Esophagus squamous epithelium (tissue), 5 donors: ENCODE data around the gene SUPT20H. TPM values are rescaled to one million over a fixed set of nuclear protein-coding genes. Genes with fewer than 3 reads are reported as not detected.
"Not testable (repeated sequence)": the region's sequence is repeated elsewhere in the genome, so short reads cannot be mapped to it uniquely, and the experiment has no call there.

Experiments
- DNase-seq: peaks from one replicate; lab custom pipeline; 2025; lab: John Stamatoyannopoulos, UW
- H3K27ac ChIP-seq, 4 donors: fragments of 200-600 bp; sonication (generic); one replicate each; pipeline ENCODE4 v1.5.1; 2016 to 2019; ENCODE audit warnings: mild to moderate bottlenecking in 1 of 4
- H3K27me3 ChIP-seq, 4 donors: fragments of 200-600 bp; sonication (generic); 1 replicate in 3 of 4; 2 replicates in 1 of 4; pipeline versions ENCODE4 v1.5.1 to v1.6.0; 2017 to 2021; ENCODE audit warnings: antibody characterized with exemption in 1 of 4
- H3K36me3 ChIP-seq, 3 donors: fragments of 200-600 bp; sonication (generic); one replicate each; pipeline ENCODE4 v1.5.1; 2016 to 2019
- H3K4me1 ChIP-seq, 3 donors: fragments of 200-600 bp; sonication (generic); one replicate each; pipeline ENCODE4 v1.5.1; 2017 to 2019
- H3K4me3 ChIP-seq, 4 donors: fragments of 200-600 bp; sonication (generic); 1 replicate in 3 of 4; 2 replicates in 1 of 4; pipeline ENCODE4 v1.5.1; 2016 to 2019; ENCODE audit warnings: mild to moderate bottlenecking in 2 of 4, moderate library complexity in 1 of 4
- H3K9me3 ChIP-seq, 3 donors: fragments of 200-600 bp; sonication (generic); one replicate each; pipeline ENCODE4 v1.5.1; 2016 to 2019
- CTCF ChIP-seq, 6 experiments: fragments of 450-650 bp in 4 of 6; fragments of 200-600 bp in 2 of 6; sonication (generic) in 2 of 6; IDR thresholded peaks; one replicate each; pipeline ENCODE4 v1.5.1; 2016 to 2019; ENCODE audit warnings: antibody characterized with exemption in 6 of 6, mild to moderate bottlenecking in 4 of 6, moderate library complexity in 4 of 6
- POLR2A ChIP-seq, 4 donors: fragments of 450-650 bp; IDR thresholded peaks; one replicate each; pipeline ENCODE4 v1.6.1; 2017; ENCODE audit warnings: antibody characterized with exemption in 4 of 4, mild to moderate bottlenecking in 4 of 4, moderate library complexity in 3 of 4
- WGBS, 2 donors: methylation state at CpG; one replicate each; pipeline ENCODE4 v1.1.5; 2018; 5-methylcytosine and 5-hydroxymethylcytosine counted together
- intact Hi-C: fragments of 100-400 bp; cut with DNase I; formaldehyde crosslinking; loops from one replicate; pipeline ENCODE4 v1.15.0; 2022
- total RNA-seq, 4 donors: library from RNA; depleted of rRNA; stranded (reverse); fragments of >200 nt; gene quantifications; one replicate each; pipeline ENCODE4 v1.1.0, GENCODE V29; 2016
- donor health status: DM: yes; HTN: yes; CAD: no.

The SUPT20H gene
- total RNA-seq, 4 donors from 2014 or later, result 18.1 to 40.2 (median 27.1) TPM

DNA sequence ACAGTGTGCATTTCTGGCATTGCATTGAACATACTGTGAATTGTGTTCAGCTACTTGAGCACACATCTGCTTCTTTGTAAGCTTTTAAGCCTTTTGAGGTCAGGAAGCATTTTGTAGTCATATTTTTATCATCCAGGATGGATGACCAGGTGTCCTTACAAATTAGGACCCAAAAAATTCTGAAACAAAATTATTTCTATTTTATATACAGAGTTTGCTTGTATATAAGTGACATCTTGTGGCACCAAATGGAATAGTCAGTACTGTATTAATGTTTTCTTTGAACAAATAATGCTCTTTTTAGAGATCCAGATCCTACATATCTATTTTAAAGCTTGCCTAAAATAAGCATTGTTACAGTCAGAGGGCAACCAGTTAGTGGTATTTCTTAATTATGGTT, 9.5 kb upstream of the SUPT20H start:
- no peaks in the 10 kb centered on the region for H3K27me3 ChIP-seq

DNA sequence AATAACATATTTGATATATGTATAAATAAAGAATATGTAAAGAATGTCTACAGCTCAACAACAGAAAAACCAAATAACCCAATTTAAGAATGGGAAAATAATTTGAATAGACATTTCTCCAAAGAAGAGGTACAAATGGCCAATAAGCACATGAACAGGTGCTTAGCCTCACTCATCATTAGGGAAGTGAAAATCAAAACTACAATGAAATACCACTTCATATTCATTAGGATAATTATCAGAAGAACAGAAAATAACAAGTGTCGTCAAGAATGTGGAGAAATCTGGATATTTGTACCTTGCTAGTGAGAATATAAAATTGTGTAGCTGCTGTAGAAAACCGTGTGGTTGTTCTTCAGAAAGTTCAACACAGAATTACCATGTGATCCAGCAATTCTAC, 8.4 kb upstream of the SUPT20H start:
- TF ChIP-seq POLR2A (IDR thresholded peaks at IDR 0.05), result no peak
- TF ChIP-seq CTCF (IDR thresholded peaks at IDR 0.05), result no peak
- H3K27ac ChIP-seq, result no peak overlapping the region
- intact Hi-C loops, result no loop called here
- no peak overlapping the region for H3K4me3 ChIP-seq
- H3K4me1 ChIP-seq, result no peaks in the 10 kb centered on the region
- 63 to 73% methylated on average over 2 of the region's 2 CpGs for WGBS, 2 donors
- no peaks in the 10 kb centered on the region for H3K36me3 ChIP-seq
- no peak for DNase-seq
- no peaks in the 10 kb centered on the region for H3K27me3 ChIP-seq
- no peaks in the 10 kb centered on the region for H3K9me3 ChIP-seq

More for the DNA sequence above, 9.5 kb upstream of the SUPT20H start:
- Histone ChIP-seq H3K27ac (no peak overlapping the region), H3K36me3 (no peaks in the 10 kb centered on the region), H3K4me3 (no peak overlapping the region), H3K4me1 (no peaks in the 10 kb centered on the region), H3K9me3 (no peaks in the 10 kb centered on the region)
- no peak for DNase-seq
- intact Hi-C loops, result no loop called here
- TF ChIP-seq CTCF (IDR thresholded peaks at IDR 0.05) (peak in 1 of 6 experiments; percentile 33), POLR2A (IDR thresholded peaks at IDR 0.05) (no peak)

GRCh38 chr13:37065890-37066526, 6.5 kb upstream of the SUPT20H start:
- intact Hi-C loops, result no loop called here
- 74 to 78% methylated on average over 5 to 6 of the region's 6 CpGs for WGBS, 2 donors
- DNase-seq, result no peak
- H3K27ac ChIP-seq, result no peak overlapping the region
- no peak for TF ChIP-seq CTCF (IDR thresholded peaks at IDR 0.05)
- no peak for TF ChIP-seq POLR2A (IDR thresholded peaks at IDR 0.05)
- no peak overlapping the region for H3K4me3 ChIP-seq
- H3K36me3 ChIP-seq, result no peaks in the 10 kb centered on the region
- H3K27me3 ChIP-seq, result no peaks in the 10 kb centered on the region
- H3K4me1 ChIP-seq, result no peaks in the 10 kb centered on the region
- no peaks in the 10 kb centered on the region for H3K9me3 ChIP-seq

DNA sequence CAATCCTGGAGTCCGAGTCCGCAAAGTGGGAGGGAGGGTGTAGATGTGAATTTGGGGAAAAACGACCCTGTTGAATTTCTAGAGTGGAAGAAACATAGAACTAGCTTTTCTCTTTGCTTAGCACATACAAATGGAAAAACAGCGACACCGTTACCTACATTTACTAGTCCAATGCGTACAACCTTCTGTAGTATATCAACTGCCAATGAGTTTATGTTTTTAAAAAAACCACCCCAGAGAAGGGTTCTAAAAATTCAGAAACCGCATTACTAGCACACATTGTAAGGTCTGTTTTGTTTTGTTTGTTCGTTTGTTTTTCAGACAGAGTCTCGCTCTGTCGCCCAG, 332 bp upstream of the SUPT20H start:
- peak overlapping the region; percentile 94 to 96 (median 96) for H3K27ac ChIP-seq
- TF ChIP-seq POLR2A (IDR thresholded peaks at IDR 0.05) (no peak), CTCF (IDR thresholded peaks at IDR 0.05) (no peak)
- peaks cover 0 to 8% (median 0%) of the 10 kb centered on the region in 3 donors for H3K36me3 ChIP-seq
- WGBS, 2 donors, result 21 to 23% methylated on average over 10 of the region's 10 CpGs
- DNase-seq, result no peak
- no peaks in the 10 kb centered on the region for H3K9me3 ChIP-seq
- no peaks in the 10 kb centered on the region for H3K27me3 ChIP-seq
- H3K4me1 ChIP-seq, result peaks cover 3 to 27% (median 10%) of the 10 kb centered on the region in 3 donors
- intact Hi-C loops, result loop anchor here (5.0 kb wide), 1 partner anchor 63 kb away; the partner anchor contains the start of gene ALG5
- H3K4me3 ChIP-seq, result peak overlapping the region; percentile 78 to 95 (median 88)

DNA sequence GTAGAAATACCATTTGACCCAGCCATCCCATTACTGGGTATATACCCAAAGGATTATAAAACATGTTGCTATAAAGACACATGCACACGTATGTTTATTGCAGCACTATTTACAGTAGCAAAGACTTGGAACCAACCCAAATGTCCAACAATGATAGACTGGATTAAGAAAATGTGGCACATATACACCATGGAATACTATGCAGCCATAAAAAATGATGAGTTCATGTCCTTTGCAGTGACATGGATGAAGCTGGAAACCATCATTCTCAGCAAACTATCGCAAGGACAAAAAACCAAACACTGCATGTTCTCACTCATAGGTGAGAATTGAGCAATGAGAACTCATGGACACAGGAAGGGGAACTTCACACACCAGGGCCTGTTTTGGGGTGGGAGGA, 3.3 kb downstream of the SUPT20H start:
- H3K27ac ChIP-seq, H3K27me3 ChIP-seq, H3K4me3 ChIP-seq, H3K9me3 ChIP-seq, H3K36me3 ChIP-seq, DNase-seq: not testable (repeated sequence)
- 85 to 100% methylated on average over 2 of the region's 2 CpGs for WGBS, 2 donors
- intact Hi-C loops, result loop anchor here (5.0 kb wide), 1 partner anchor 59 kb away; the partner anchor contains the start of gene ALG5
- H3K4me1 ChIP-seq, result peaks cover 3 to 27% (median 10%) of the 10 kb centered on the region in 3 donors

GRCh38 chr13:37053111-37053510, 6.4 kb downstream of the SUPT20H start:
- H3K4me3 ChIP-seq, result not testable (repeated sequence)
- peaks cover 0 to 30% (median 0%) of the 10 kb centered on the region in 3 donors for H3K36me3 ChIP-seq

More at GRCh38 chr13:37053111-37053510, 6.4 kb downstream of the SUPT20H start:
- H3K9me3 ChIP-seq, intact Hi-C loops, DNase-seq, H3K27ac ChIP-seq, H3K27me3 ChIP-seq: not testable (repeated sequence)
- WGBS, 2 donors, result 94 to 96% methylated on average over 3 of the region's 3 CpGs
- peaks cover 3 to 15% (median 5%) of the 10 kb centered on the region in 3 donors for H3K4me1 ChIP-seq
